HepG2 (cell line): ENCODE data around the gene BRD8. TPM values are rescaled to one million over a fixed set of nuclear protein-coding genes. Genes with fewer than 3 reads are reported as not detected.

ENCODE experiments used
- ATAD3A ChIP-seq: sonication (generic); formaldehyde crosslinking; IDR thresholded peaks from 2 replicates; pipeline ENCODE4 v1.4.0; 2020; ENCODE audit warnings: missing genetic modification reagents
- DNMT3B ChIP-seq: conservative IDR thresholded peaks from 2 replicates; pipeline ENCODE4 v1.6.1; 2016; ENCODE audit warnings: missing biosample characterization, control low read depth
- HNRNPL ChIP-seq: fragments of 200-400 bp; formaldehyde crosslinking; IDR thresholded peaks from 2 replicates; pipeline ENCODE4 v1.6.1; 2017; ENCODE audit warnings: mild to moderate bottlenecking, low read depth, low read length
- HOXA3 ChIP-seq: sonication (generic); formaldehyde crosslinking; IDR thresholded peaks from 2 replicates; pipeline ENCODE4 v1.5.0; 2020; ENCODE audit warnings: missing genetic modification reagents
- MIER3 ChIP-seq: IDR thresholded peaks from 2 replicates; pipeline ENCODE4 v1.6.1; 2016; ENCODE audit warnings: missing compliant biosample characterization, borderline replicate concordance
- MLLT10 ChIP-seq: sonication (generic); formaldehyde crosslinking; IDR thresholded peaks from 2 replicates; pipeline ENCODE4 v1.4.0; 2020; ENCODE audit warnings: missing genetic modification reagents
- MTA1 ChIP-seq: sonication (generic); formaldehyde crosslinking; IDR thresholded peaks from 2 replicates; pipeline ENCODE4 v1.4.0; 2020; ENCODE audit warnings: missing genetic modification reagents, mild to moderate bottlenecking, borderline replicate concordance
- MXD1 ChIP-seq: sonication (generic); formaldehyde crosslinking; IDR thresholded peaks from 2 replicates; pipeline ENCODE4 v1.4.0; 2020; ENCODE audit warnings: mild to moderate bottlenecking, missing genetic modification reagents
- NR2C2 ChIP-seq: sonication (generic); formaldehyde crosslinking; IDR thresholded peaks from 2 replicates; pipeline ENCODE4 v1.4.0; 2020; ENCODE audit warnings: missing genetic modification reagents, mild to moderate bottlenecking, moderate library complexity, borderline replicate concordance
- POLR2A ChIP-seq, 2 experiments: IDR thresholded peaks; 2 replicates each; pipeline ENCODE4 v1.6.1; 2011; ENCODE audit warnings: low read depth in 2 of 2, low read length in 2 of 2, mild to moderate bottlenecking in 1 of 2, moderate library complexity in 1 of 2; ENCODE audit not compliant: insufficient read depth in 1 of 2
- RFX5 ChIP-seq: IDR thresholded peaks from 2 replicates; pipeline ENCODE4 v1.6.1; 2011; ENCODE audit warnings: low read depth, low read length, improper control_type of control experiment
- STAT5B ChIP-seq: sonication (generic); formaldehyde crosslinking; IDR thresholded peaks from 2 replicates; pipeline ENCODE4 v1.4.0; 2020; ENCODE audit warnings: missing genetic modification reagents
- TCF7L2 ChIP-seq: IDR thresholded peaks from 2 replicates; pipeline ENCODE4 v1.6.1; 2011; ENCODE audit warnings: mild to moderate bottlenecking, low read depth, low read length, moderate library complexity
- ZNF597 ChIP-seq: sonication (generic); formaldehyde crosslinking; IDR thresholded peaks from 2 replicates; pipeline ENCODE4 v1.5.0; 2020; ENCODE audit warnings: missing genetic modification reagents
- polyA plus RNA-seq, 8 experiments: library from polyadenylated mRNA; depleted of rRNA in 3 of 8; stranded (reverse) in 7 of 8; unstranded in 1 of 8; fragments of >200 nt; fragmentation: Illumina TruSeq in 4 of 8; extraction: Trizol in 4 of 8; gene quantifications; 2 replicates each; pipeline versions ENCODE4 v1.2.1 to v1.2.3, GENCODE V29; 2011 to 2016; ENCODE audit warnings: low read depth in 4 of 8, missing spikeins in 1 of 8, mixed read lengths in 1 of 8; ENCODE audit not compliant: insufficient read depth in 1 of 8
- total RNA-seq, 5 experiments: library from RNA; depleted of rRNA; stranded (reverse); fragments of >200 nt; fragmentation: Illumina TruSeq; extraction: Trizol; gene quantifications; 2 replicates each; pipeline ENCODE4 v1.2.3, GENCODE V29; 2016; ENCODE audit warnings: low read depth in 1 of 5
- TF ChIP-seq, protein P1 (sequence below): sonication (generic); formaldehyde crosslinking; IDR thresholded peaks from 2 replicates; pipeline ENCODE4 v1.4.0; 2020; ENCODE audit warnings: missing genetic modification reagents
- TF ChIP-seq, protein P2 (sequence below): IDR thresholded peaks from 2 replicates; pipeline ENCODE4 v1.6.1; 2012; ENCODE audit warnings: low read length, improper control_type of control experiment

Gene BRD8
- total and polyA plus RNA-seq, 2 of the 13 experiments (the other 11 are each of a cell fraction or from before 2014, with no cell fraction given), result 62.5 to 71.1 TPM

DNA sequence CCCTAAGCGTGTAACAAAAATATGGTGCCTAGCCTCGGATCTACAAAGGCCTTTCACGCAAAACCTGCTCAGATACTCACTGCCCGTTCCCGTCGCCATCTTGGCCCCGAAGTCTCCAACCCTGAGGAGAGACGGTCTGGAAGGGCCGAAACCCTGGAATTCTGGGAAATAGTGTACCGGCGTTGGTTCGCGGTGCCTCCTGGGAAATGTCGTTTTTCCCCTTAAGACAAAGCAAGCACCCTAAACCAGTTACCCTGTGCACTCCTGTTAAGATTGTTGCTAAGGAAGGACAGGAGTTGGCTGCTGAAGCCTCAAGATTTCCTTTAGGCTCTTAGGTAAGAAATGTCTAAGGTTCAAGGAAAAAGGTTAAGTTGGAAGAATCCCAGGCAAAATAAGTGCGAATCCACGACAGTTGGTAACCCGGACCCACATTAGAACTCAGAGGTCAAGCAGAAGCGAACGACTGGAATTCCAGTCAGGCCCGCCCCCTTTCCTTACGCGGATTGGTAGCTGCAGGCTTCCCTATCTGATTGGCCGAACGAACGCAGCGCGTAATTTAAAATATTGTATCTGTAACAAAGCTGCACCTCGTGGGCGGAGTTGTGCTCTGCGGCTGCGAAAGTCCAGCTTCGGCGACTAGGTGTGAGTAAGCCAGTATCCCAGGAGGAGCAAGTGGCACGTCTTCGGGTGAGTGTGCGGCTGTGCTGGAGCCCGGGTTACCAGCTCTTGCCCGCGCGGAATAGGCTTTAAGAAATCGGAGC lies at the start of gene BRD8, which contains the start of gene KIF20A (continued):
- TF ChIP-seq, protein P1, sequence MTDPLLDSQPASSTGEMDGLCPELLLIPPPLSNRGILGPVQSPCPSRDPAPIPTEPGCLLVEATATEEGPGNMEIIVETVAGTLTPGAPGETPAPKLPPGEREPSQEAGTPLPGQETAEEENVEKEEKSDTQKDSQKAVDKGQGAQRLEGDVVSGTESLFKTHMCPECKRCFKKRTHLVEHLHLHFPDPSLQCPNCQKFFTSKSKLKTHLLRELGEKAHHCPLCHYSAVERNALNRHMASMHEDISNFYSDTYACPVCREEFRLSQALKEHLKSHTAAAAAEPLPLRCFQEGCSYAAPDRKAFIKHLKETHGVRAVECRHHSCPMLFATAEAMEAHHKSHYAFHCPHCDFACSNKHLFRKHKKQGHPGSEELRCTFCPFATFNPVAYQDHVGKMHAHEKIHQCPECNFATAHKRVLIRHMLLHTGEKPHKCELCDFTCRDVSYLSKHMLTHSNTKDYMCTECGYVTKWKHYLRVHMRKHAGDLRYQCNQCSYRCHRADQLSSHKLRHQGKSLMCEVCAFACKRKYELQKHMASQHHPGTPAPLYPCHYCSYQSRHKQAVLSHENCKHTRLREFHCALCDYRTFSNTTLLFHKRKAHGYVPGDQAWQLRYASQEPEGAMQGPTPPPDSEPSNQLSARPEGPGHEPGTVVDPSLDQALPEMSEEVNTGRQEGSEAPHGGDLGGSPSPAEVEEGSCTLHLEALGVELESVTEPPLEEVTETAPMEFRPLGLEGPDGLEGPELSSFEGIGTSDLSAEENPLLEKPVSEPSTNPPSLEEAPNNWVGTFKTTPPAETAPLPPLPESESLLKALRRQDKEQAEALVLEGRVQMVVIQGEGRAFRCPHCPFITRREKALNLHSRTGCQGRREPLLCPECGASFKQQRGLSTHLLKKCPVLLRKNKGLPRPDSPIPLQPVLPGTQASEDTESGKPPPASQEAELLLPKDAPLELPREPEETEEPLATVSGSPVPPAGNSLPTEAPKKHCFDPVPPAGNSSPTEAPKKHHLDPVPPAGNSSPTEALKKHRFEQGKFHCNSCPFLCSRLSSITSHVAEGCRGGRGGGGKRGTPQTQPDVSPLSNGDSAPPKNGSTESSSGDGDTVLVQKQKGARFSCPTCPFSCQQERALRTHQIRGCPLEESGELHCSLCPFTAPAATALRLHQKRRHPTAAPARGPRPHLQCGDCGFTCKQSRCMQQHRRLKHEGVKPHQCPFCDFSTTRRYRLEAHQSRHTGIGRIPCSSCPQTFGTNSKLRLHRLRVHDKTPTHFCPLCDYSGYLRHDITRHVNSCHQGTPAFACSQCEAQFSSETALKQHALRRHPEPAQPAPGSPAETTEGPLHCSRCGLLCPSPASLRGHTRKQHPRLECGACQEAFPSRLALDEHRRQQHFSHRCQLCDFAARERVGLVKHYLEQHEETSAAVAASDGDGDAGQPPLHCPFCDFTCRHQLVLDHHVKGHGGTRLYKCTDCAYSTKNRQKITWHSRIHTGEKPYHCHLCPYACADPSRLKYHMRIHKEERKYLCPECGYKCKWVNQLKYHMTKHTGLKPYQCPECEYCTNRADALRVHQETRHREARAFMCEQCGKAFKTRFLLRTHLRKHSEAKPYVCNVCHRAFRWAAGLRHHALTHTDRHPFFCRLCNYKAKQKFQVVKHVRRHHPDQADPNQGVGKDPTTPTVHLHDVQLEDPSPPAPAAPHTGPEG, result 0 out of 2 replicates have a peak, but pooled peaks have one; percentile 38
- TF ChIP-seq MTA1 (CRISPR knock-in tag), result no peak
- no peak for TF ChIP-seq TCF7L2
- 0 out of 2 replicates have a peak, but pooled peaks have one; percentile 16 for TF ChIP-seq RFX5
- TF ChIP-seq MLLT10 (CRISPR knock-in tag), result no peak
- peak; percentile 99; the same call in 1 of the 2 replicates for TF ChIP-seq MXD1 (CRISPR knock-in tag)
- no peak for TF ChIP-seq MIER3 (CRISPR knock-in tag)
- TF ChIP-seq, protein P2, sequence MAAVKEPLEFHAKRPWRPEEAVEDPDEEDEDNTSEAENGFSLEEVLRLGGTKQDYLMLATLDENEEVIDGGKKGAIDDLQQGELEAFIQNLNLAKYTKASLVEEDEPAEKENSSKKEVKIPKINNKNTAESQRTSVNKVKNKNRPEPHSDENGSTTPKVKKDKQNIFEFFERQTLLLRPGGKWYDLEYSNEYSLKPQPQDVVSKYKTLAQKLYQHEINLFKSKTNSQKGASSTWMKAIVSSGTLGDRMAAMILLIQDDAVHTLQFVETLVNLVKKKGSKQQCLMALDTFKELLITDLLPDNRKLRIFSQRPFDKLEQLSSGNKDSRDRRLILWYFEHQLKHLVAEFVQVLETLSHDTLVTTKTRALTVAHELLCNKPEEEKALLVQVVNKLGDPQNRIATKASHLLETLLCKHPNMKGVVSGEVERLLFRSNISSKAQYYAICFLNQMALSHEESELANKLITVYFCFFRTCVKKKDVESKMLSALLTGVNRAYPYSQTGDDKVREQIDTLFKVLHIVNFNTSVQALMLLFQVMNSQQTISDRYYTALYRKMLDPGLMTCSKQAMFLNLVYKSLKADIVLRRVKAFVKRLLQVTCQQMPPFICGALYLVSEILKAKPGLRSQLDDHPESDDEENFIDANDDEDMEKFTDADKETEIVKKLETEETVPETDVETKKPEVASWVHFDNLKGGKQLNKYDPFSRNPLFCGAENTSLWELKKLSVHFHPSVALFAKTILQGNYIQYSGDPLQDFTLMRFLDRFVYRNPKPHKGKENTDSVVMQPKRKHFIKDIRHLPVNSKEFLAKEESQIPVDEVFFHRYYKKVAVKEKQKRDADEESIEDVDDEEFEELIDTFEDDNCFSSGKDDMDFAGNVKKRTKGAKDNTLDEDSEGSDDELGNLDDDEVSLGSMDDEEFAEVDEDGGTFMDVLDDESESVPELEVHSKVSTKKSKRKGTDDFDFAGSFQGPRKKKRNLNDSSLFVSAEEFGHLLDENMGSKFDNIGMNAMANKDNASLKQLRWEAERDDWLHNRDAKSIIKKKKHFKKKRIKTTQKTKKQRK, result no peak
- TF ChIP-seq STAT5B (CRISPR knock-in tag), result no peak
- TF ChIP-seq NR2C2 (CRISPR knock-in tag), result peak; percentile 99
- TF ChIP-seq ATAD3A (CRISPR knock-in tag), result no peak
- no peak for TF ChIP-seq HNRNPL
- peak; percentile 61; the same call in 1 of the 2 replicates for TF ChIP-seq DNMT3B (CRISPR knock-in tag)
- peak; percentile 42 for TF ChIP-seq HOXA3
- peak; percentile 87 to 92 for TF ChIP-seq POLR2A (IDR thresholded peaks at IDR 0.05; ENCODE audit: insufficient read depth in 1 of 2, low read depth in 2 of 2, low read length in 2 of 2)
- no peak for TF ChIP-seq ZNF597
